Muscle of back (tissue), 13 donors: Measurements from ENCODE around the gene RPS6KL1. TPM values are rescaled to one million over a fixed set of nuclear protein-coding genes. Genes with fewer than 3 reads are reported as not detected.

ENCODE experiments used
- DNase-seq, 3 donors: peaks; one replicate each; pipeline versions ENCODE4 v3.0.0 to v3.0.0-alpha.2; 2013
- long read RNA-seq, 9 donors: transcript quantifications; one replicate each; lab custom pipeline, GENCODE V29; 2026
- polyA plus RNA-seq, 10 donors: library from polyadenylated mRNA; unstranded; fragments of 120-200 nt; gene quantifications; one replicate each; pipeline ENCODE4 v1.2.1, GENCODE V29; 2013; ENCODE audit not compliant: insufficient read length in 10 of 10

RPS6KL1 gene
- polyA plus RNA-seq = 10 to 100 TPM in 5 of 10 donors, 1 to 10 TPM in 5; 4.0 to 12.8 (median 9.6) TPM
- long read RNA-seq, donor 1 = 0 reads
- long read RNA-seq, donor 2 = 0 reads
- long read RNA-seq, donor 3 = 0 reads
- long read RNA-seq, donor 4 = 0 reads
- long read RNA-seq, donor 5 = 0 reads
- long read RNA-seq, donor 6 = 0 reads
- long read RNA-seq, donor 7, partial matches to known transcripts = 6 of 6 reads
- long read RNA-seq, donor 7, other reads (novel, unspliced or antisense) = 0 of 6 reads
- long read RNA-seq, donor 8 = 0 reads
- long read RNA-seq, donor 9 = 0 reads

- peak in 2 of 3 donors; percentile 79 to 87 for DNase-seq
Measured at GRCh38 chr14:74922752-74923401, at the start of gene RPS6KL1. TSS of gene RPS6KL1 (minus strand) at chr14:74923260. CDS start at chr14:74921541, 1,719 bp downstream.

GRCh38 chr14:74968811-74969210 lies 45.8 kb upstream of the RPS6KL1 start:
- no peak for DNase-seq

GRCh38 chr14:74965486-74966153 lies 42.6 kb upstream of the RPS6KL1 start:
- peak in 2 of 3 donors; percentile 45 to 63 for DNase-seq

GRCh38 chr14:74964787-74965485 lies 41.9 kb upstream of the RPS6KL1 start:
- DNase-seq = peak in 1 of 3 donors; percentile 8

GRCh38 chr14:74963705-74964271 lies 40.7 kb upstream of the RPS6KL1 start:
- peak in 1 of 3 donors; percentile 52 for DNase-seq

GRCh38 chr14:74963178-74963704 lies 40.2 kb upstream of the RPS6KL1 start:
- DNase-seq = no peak

- DNase-seq = peak in 1 of 3 donors; percentile 7
Measured at GRCh38 chr14:74962493-74962892, 39.4 kb upstream of the RPS6KL1 start.

GRCh38 chr14:74962046-74962445 lies 39.0 kb upstream of the RPS6KL1 start:
- peak in 1 of 3 donors; percentile 12 for DNase-seq

- DNase-seq = no peak
Measured at GRCh38 chr14:74961238-74961911, 38.3 kb upstream of the RPS6KL1 start.

- DNase-seq = no peak
Measured at GRCh38 chr14:74960736-74961135, 37.7 kb upstream of the RPS6KL1 start.

GRCh38 chr14:74959596-74960180 lies 36.6 kb upstream of the RPS6KL1 start:
- no peak for DNase-seq

GRCh38 chr14:74956280-74957072 lies 33.4 kb upstream of the RPS6KL1 start:
- DNase-seq = no peak

GRCh38 chr14:74956027-74956279 lies 32.9 kb upstream of the RPS6KL1 start:
- DNase-seq = no peak

GRCh38 chr14:74955229-74956026 lies 32.4 kb upstream of the RPS6KL1 start, which contains the start of gene PGF:
TSS of gene PGF (minus strand) at chr14:74955597. CDS start at chr14:74955242, 355 bp downstream.
- DNase-seq = peak in 1 of 3 donors; percentile 79

- DNase-seq = no peak
Measured at GRCh38 chr14:74954947-74955228, 31.8 kb upstream of the RPS6KL1 start.

GRCh38 chr14:74954232-74954946 lies 31.3 kb upstream of the RPS6KL1 start:
- DNase-seq = peak in 1 of 3 donors; percentile 59

GRCh38 chr14:74953686-74954085 lies 30.6 kb upstream of the RPS6KL1 start:
- DNase-seq = no peak

GRCh38 chr14:74952697-74953484 lies 29.8 kb upstream of the RPS6KL1 start:
- no peak for DNase-seq
